ENCODE results near the gene P2RX4. TPM values are rescaled to one million over a fixed set of nuclear protein-coding genes. Genes with fewer than 3 reads are reported as not detected.

Gene P2RX4
- total RNA-seq, 1 experiment from 2014 or later, result 17.1 TPM

GRCh38 chr12:121238086-121238485, 28.2 kb downstream of the P2RX4 start:
- BruUV-seq (replicated peaks), result no TSS peak
- Histone ChIP-seq H3K4me3 (replicated peaks in 1 of 2; ENCODE audit: low read depth in 1 of 2, low read length in 2 of 2) (no peak overlapping the region), H4K20me1 (ENCODE audit: insufficient read depth) (no peaks in the 10 kb centered on the region), H3K36me3 (ENCODE audit: control insufficient read depth in 1 of 2, insufficient read depth in 2 of 2, low read length in 2 of 2) (peaks cover 0 to 2% of the 10 kb centered on the region in 2 experiments; a peak in 2 of 4 replicates), H3K4me1 (ENCODE audit: control insufficient read depth in 1 of 2, insufficient read depth in 2 of 2, low read length in 2 of 2) (no peaks in the 10 kb centered on the region), H3K9me2 (ENCODE audit: insufficient read depth) (no peaks in the 10 kb centered on the region), H3K27ac (ENCODE audit: low read depth, low read length) (no peak overlapping the region), H3K27me3 (ENCODE audit: insufficient read depth, low read length) (no peaks in the 10 kb centered on the region), H3K79me2 (ENCODE audit: insufficient read depth, low read length) (no peaks in the 10 kb centered on the region), H3K9ac (ENCODE audit: low read length) (no peak overlapping the region), H3K9me3 (ENCODE audit: control insufficient read depth in 1 of 2, insufficient read depth in 1 of 2, low read depth in 1 of 2, low read length in 2 of 2) (no peaks in the 10 kb centered on the region), H3K4me2 (ENCODE audit: low read length) (no peak overlapping the region), H2AFZ (ENCODE audit: low read depth, low read length, poor library complexity, severe bottlenecking) (no peak overlapping the region)
- intact Hi-C loops (cut with micrococcal nuclease), result no loop called here
- ChIA-PET POLR2A (no interaction called here), RAD21 (ENCODE audit: low non-redundant PET in 1 of 2, low total read pairs in 2 of 2, uncharacterized antibody in 2 of 2, unreplicated experiment in 2 of 2) (no interaction called here), CTCF (interaction anchor here (0.6 to 1.3 kb wide), 2 partner anchors 8 to 141 kb away, joined by 3 read pairs; no protein-coding TSS in a partner anchor)
- TF ChIP-seq EGR1 (IDR thresholded peaks at IDR 0.05; ENCODE audit: low read depth) (no peak), ATF3 (IDR thresholded peaks at IDR 0.05) (no peak), ZBTB33 (IDR thresholded peaks at IDR 0.05; ENCODE audit: extremely low read depth, insufficient replicate concordance, low read length) (no peak), ELF1 (IDR thresholded peaks at IDR 0.05; ENCODE audit: borderline replicate concordance, low read depth) (no peak), POLR2AphosphoS5 (IDR thresholded peaks at IDR 0.05; ENCODE audit: low read depth, low read length) (no peak)
- ATAC-seq (no peak), DNase-seq (ENCODE audit: low read depth, low spot score) (no peak)

- no peak overlapping the region for H3K27ac ChIP-seq (ENCODE audit: low read depth, low read length)
- peaks cover 2 to 5% of the 10 kb centered on the region in 2 experiments; a peak in 3 of 4 replicates for H3K36me3 ChIP-seq (ENCODE audit: control insufficient read depth in 1 of 2, insufficient read depth in 2 of 2, low read length in 2 of 2)
- DNase-seq (ENCODE audit: low read depth, low spot score) (no peak), ATAC-seq (no peak)
- H3K9me3 ChIP-seq (ENCODE audit: control insufficient read depth in 1 of 2, insufficient read depth in 1 of 2, low read depth in 1 of 2, low read length in 2 of 2), result no peaks in the 10 kb centered on the region
- H3K4me1 ChIP-seq (ENCODE audit: control insufficient read depth in 1 of 2, insufficient read depth in 2 of 2, low read length in 2 of 2), result no peaks in the 10 kb centered on the region
- ChIA-PET RAD21 (ENCODE audit: low non-redundant PET in 1 of 2, low total read pairs in 2 of 2, uncharacterized antibody in 2 of 2, unreplicated experiment in 2 of 2) (no interaction called here), POLR2A (interaction anchor here (1.1 kb wide), 1 partner anchor 9 kb away, joined by 3 read pairs; no protein-coding TSS in a partner anchor), CTCF (interaction anchor here (0.6 to 1.3 kb wide), 2 partner anchors 9 to 141 kb away, joined by 3 read pairs; no protein-coding TSS in a partner anchor)
- H3K4me2 ChIP-seq (ENCODE audit: low read length), result no peak overlapping the region
- no peak overlapping the region for H3K9ac ChIP-seq (ENCODE audit: low read length)
- H3K4me3 ChIP-seq (replicated peaks in 1 of 2; ENCODE audit: low read depth in 1 of 2, low read length in 2 of 2), result no peak overlapping the region
- intact Hi-C loops (cut with micrococcal nuclease), result no loop called here
- no peaks in the 10 kb centered on the region for H3K9me2 ChIP-seq (ENCODE audit: insufficient read depth)
- no peaks in the 10 kb centered on the region for H4K20me1 ChIP-seq (ENCODE audit: insufficient read depth)
- no peaks in the 10 kb centered on the region for H3K27me3 ChIP-seq (ENCODE audit: insufficient read depth, low read length)
- no TSS peak for BruUV-seq (replicated peaks)
- H2AFZ ChIP-seq (ENCODE audit: low read depth, low read length, poor library complexity, severe bottlenecking), result no peak overlapping the region
- no peaks in the 10 kb centered on the region for H3K79me2 ChIP-seq (ENCODE audit: insufficient read depth, low read length)
- TF ChIP-seq CEBPB (IDR thresholded peaks at IDR 0.05; ENCODE audit: low read depth), result no peak
- no peak for TF ChIP-seq ATF3 (IDR thresholded peaks at IDR 0.05)
- no peak for TF ChIP-seq POLR2AphosphoS5 (IDR thresholded peaks at IDR 0.05; ENCODE audit: low read depth, low read length)
- TF ChIP-seq SP1 (IDR thresholded peaks at IDR 0.05; ENCODE audit: low read depth), result no peak
- no peak for TF ChIP-seq SRF (IDR thresholded peaks at IDR 0.05; ENCODE audit: low read depth)
- TF ChIP-seq EZH2 (IDR thresholded peaks at IDR 0.05), result no peak
- no peak for TF ChIP-seq EZH2phosphoT487 (IDR thresholded peaks at IDR 0.05; ENCODE audit: borderline replicate concordance)
- no peak for TF ChIP-seq CTCF (IDR thresholded peaks at IDR 0.05 in 2 of 3, conservative IDR thresholded peaks at IDR 0.05 in 1 of 3; ENCODE audit: borderline replicate concordance in 1 of 3, insufficient read depth in 1 of 3, low read depth in 2 of 3, low read length in 2 of 3)
- no peak for TF ChIP-seq YY1 (IDR thresholded peaks at IDR 0.05; ENCODE audit: extremely low read depth, insufficient replicate concordance, low read depth, low read length)
- no peak for TF ChIP-seq SIN3A (IDR thresholded peaks at IDR 0.05; ENCODE audit: low read depth)
- TF ChIP-seq JUND (IDR thresholded peaks at IDR 0.05), result no peak
These were observed 28.8 kb downstream of the P2RX4 start for GRCh38 chr12:121238604-121239350.

Measured in HCT116 (cell line).